Body of pancreas (tissue), 4 donors: ENCODE measurements around the gene NELFE.
"Not testable (repeated sequence)": the region's sequence is repeated elsewhere in the genome, so short reads cannot be mapped to it uniquely, and the experiment has no call there.

Experiments
- POLR2A ChIP-seq, 3 donors: fragments of 450-650 bp; IDR thresholded peaks; one replicate each; pipeline ENCODE4 v1.6.1; 2016; ENCODE audit warnings: antibody characterized with exemption in 3 of 3, mild to moderate bottlenecking in 2 of 3
- TF ChIP-seq, protein P1 (sequence below), 7 experiments: fragments of 450-650 bp in 4 of 7; fragments of 200-600 bp in 3 of 7; sonication (generic) in 3 of 7; IDR thresholded peaks; one replicate each; pipeline ENCODE4 v1.5.1; 2016 to 2019; ENCODE audit warnings: antibody characterized with exemption in 7 of 7

DNA sequence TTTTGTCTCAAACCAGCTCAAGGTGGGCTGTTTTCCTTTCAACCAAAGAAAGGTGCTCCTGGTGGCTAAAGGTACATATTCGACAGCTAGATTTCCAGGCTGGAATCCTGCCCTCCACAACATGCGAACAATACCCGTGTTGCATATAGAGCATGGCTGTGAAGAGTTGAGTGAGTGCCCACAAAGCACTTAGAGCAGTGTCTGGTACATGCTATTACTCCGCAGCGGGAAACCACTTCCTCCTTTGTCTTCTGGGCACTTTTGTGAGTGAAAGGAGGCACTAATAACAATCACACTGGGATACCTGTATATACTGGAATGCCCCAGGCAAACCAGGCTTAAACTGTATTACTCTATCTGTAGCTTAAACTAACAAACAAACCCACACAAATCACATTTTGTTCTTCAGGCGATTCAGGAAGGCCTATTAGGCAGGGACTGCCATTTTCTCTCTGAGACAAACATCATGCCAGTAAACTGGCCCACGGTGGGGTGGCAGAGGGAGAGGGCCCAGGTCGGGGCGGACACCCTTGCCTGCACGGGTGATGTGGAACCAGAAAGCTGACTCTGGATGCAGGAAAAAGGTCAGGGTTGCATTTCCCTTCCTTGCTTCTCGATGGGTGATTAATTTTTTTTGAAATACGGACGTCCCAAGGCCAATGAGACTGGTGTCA lies 46.2 kb upstream of the NELFE start:
- TF ChIP-seq, protein P1, sequence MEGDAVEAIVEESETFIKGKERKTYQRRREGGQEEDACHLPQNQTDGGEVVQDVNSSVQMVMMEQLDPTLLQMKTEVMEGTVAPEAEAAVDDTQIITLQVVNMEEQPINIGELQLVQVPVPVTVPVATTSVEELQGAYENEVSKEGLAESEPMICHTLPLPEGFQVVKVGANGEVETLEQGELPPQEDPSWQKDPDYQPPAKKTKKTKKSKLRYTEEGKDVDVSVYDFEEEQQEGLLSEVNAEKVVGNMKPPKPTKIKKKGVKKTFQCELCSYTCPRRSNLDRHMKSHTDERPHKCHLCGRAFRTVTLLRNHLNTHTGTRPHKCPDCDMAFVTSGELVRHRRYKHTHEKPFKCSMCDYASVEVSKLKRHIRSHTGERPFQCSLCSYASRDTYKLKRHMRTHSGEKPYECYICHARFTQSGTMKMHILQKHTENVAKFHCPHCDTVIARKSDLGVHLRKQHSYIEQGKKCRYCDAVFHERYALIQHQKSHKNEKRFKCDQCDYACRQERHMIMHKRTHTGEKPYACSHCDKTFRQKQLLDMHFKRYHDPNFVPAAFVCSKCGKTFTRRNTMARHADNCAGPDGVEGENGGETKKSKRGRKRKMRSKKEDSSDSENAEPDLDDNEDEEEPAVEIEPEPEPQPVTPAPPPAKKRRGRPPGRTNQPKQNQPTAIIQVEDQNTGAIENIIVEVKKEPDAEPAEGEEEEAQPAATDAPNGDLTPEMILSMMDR (IDR thresholded peaks at IDR 0.05) = not testable (repeated sequence)
- not testable (repeated sequence) for TF ChIP-seq POLR2A (IDR thresholded peaks at IDR 0.05)
